Testis (tissue), 2 donors: ENCODE results near the gene CAMK2D.

Experiments used
- CTCF ChIP-seq, 3 experiments: fragments of 450-650 bp in 2 of 3; fragments of 200-600 bp in 1 of 3; sonication (generic) in 1 of 3; IDR thresholded peaks; one replicate each; pipeline ENCODE4 v1.5.1; 2016 to 2019; ENCODE audit warnings: antibody characterized with exemption in 3 of 3, mild to moderate bottlenecking in 2 of 3, moderate library complexity in 1 of 3
- POLR2A ChIP-seq: fragments of 450-650 bp; IDR thresholded peaks from one replicate; pipeline ENCODE4 v1.6.1; 2017; ENCODE audit warnings: antibody characterized with exemption, mild to moderate bottlenecking, moderate library complexity

DNA sequence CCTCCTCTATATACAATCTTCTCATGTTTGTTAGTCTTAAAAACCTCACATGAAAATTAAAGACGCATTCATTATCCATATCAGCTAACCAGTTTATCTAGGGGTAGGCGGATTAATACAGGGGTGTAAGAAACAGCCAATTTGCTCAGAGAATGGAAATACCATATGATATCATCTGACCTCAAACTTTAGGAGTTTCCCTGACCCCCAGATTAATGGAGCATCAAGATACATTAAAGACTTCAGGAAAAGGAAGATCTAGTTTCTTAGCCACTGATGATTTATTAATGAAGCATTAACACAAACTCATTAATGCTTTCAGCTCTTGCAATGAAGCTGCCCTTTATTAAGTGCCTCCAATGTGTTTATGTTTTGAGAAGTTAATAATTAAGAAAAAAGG, 67.5 kb downstream of the CAMK2D start:
- no peak for TF ChIP-seq CTCF (IDR thresholded peaks at IDR 0.05)
- no peak for TF ChIP-seq POLR2A
